HG03039 (cell line): ENCODE measurements around the gene WDR18.
A peak's percentile ranks its signal among the peaks of the same experiment; 100 is the strongest.
"Not testable (repeated sequence)": the region's sequence is repeated elsewhere in the genome, so short reads cannot be mapped to it uniquely, and the experiment has no call there.

Source experiments
- ATAC-seq: cut with Tn5 transposase; IDR thresholded peaks from one replicate; pipeline ENCODE4 v1.9.1; 2021; ENCODE audit warnings: mild to moderate bottlenecking, moderate library complexity; ENCODE audit not compliant: unreplicated experiment

Gene WDR18

GRCh38 chr19:1018932-1019615, 34.9 kb downstream of the WDR18 start:
- ATAC-seq = no peak

GRCh38 chr19:1019616-1019961, 35.4 kb downstream of the WDR18 start:
- ATAC-seq = no peak

- no peak for ATAC-seq
Observed at GRCh38 chr19:1019980-1020867, 36.1 kb downstream of the WDR18 start.

GRCh38 chr19:1020868-1021425, 36.8 kb downstream of the WDR18 start, which contains the start of gene TMEM259:
Gene TMEM259, minus strand, starts transcription at chr19:1021123. Its CDS starts 127 bp downstream, at chr19:1020996.
- peak; percentile 70 for ATAC-seq

GRCh38 chr19:1023883-1024188, 39.7 kb downstream of the WDR18 start:
- ATAC-seq = not testable (repeated sequence)

GRCh38 chr19:1025080-1025479, 40.9 kb downstream of the WDR18 start:
- not testable (repeated sequence) for ATAC-seq

- ATAC-seq = peak; percentile 54
Observed at GRCh38 chr19:1025960-1026782, 42.0 kb downstream of the WDR18 start, which contains the start of gene CNN2. Gene CNN2, plus strand, starts transcription at chr19:1026608. Its CDS starts 54 bp downstream, at chr19:1026662.

- ATAC-seq = no peak
Observed at GRCh38 chr19:1026783-1027649, 42.9 kb downstream of the WDR18 start.

GRCh38 chr19:1027650-1028061, 43.5 kb downstream of the WDR18 start:
- ATAC-seq = no peak

GRCh38 chr19:1028062-1028926, 44.1 kb downstream of the WDR18 start:
- no peak for ATAC-seq

GRCh38 chr19:1032264-1032867, 48.2 kb downstream of the WDR18 start:
- no peak for ATAC-seq

GRCh38 chr19:1035998-1036621, 52.0 kb downstream of the WDR18 start:
- ATAC-seq = no peak

- no peak for ATAC-seq
Observed at GRCh38 chr19:1037621-1038064, 53.5 kb downstream of the WDR18 start.

- no peak for ATAC-seq
Observed at GRCh38 chr19:1038978-1039645, 55.0 kb downstream of the WDR18 start.

- peak; percentile 67 for ATAC-seq
Observed at GRCh38 chr19:1039646-1040475, 55.7 kb downstream of the WDR18 start, which contains the start of gene ABCA7. Gene ABCA7, plus strand, starts transcription at chr19:1040107. Its CDS starts 1,255 bp downstream, at chr19:1041362.

- peak; percentile 34 for ATAC-seq
Observed at GRCh38 chr19:1040476-1041271, 56.5 kb downstream of the WDR18 start.
